ENCODE measurements around the gene JAKMIP2.
"Not testable (repeated sequence)": the region's sequence is repeated elsewhere in the genome, so short reads cannot be mapped to it uniquely, and the experiment has no call there.

The JAKMIP2 gene

GRCh38 chr5:147782110-147783028, at the start of gene JAKMIP2:
Gene JAKMIP2 (minus strand): TSS chr5:147782728. CDS start chr5:147671806, 110,922 bp downstream.
- peak; percentile 65 for DNase-seq

- no peak for DNase-seq
Observed at GRCh38 chr5:147831465-147831864, 48.9 kb upstream of the JAKMIP2 start, which contains the start of gene SPINK1. Gene SPINK1 (minus strand): TSS chr5:147831671. CDS start chr5:147831577, 94 bp downstream.

DNA sequence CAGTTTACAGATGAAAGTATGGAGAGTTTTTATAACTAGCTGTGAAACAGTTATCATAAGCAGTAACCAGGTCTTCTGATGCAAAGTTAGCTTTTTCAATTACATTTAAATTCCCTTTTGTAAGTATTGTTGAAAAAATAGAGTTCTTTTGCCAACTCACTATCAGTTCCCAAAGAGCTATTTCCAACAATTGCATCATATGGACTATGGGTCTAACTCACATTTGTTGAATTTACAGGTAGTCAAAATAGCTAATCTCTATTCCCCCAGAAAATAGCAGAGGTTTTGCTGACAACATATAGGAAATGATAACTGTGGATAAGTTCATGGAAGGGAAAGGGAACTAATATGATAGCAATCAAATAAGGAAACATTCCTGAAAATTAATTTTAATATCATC, 47.5 kb upstream of the JAKMIP2 start:
- peak; percentile 55 for DNase-seq

DNA sequence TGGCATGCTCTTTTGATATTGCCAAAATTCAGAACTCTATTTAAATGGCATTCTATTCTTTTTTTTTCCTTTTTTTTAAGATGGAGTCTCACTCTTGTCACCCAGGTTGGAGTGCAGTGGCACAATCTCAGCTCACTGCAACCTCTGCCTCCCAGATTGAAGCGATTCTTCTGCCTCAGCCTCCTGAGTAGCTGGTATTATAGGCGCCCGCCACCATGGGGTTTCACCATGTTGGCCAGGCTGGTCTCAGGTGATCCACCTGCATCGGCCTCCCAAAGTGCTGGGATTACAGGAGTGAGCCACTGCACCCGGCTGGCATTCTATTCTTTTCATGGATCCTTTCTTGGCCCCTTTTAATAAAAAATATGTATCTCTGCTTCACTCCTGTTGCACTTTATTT, 44.5 kb upstream of the JAKMIP2 start:
- not testable (repeated sequence) for DNase-seq

DNA sequence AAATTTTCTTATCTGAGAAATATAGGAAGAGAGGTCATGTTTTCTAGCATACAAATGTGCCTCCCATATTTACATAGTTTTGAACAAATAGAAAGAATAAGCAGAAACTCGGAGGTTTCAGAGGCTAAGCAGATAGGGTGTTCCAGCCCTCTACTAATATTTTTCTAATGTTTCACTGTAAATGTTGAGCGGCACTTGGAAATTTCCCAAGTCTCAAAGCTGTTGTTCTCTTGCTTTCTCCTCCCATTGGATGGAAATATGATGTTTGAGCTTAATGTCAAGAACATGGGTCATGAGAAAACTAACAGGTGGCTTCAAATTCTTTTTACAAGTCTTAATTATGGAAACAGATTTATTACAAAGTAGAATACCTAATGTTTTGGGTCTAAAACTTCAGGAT, 43.8 kb upstream of the JAKMIP2 start:
- DNase-seq: no peak

DNA sequence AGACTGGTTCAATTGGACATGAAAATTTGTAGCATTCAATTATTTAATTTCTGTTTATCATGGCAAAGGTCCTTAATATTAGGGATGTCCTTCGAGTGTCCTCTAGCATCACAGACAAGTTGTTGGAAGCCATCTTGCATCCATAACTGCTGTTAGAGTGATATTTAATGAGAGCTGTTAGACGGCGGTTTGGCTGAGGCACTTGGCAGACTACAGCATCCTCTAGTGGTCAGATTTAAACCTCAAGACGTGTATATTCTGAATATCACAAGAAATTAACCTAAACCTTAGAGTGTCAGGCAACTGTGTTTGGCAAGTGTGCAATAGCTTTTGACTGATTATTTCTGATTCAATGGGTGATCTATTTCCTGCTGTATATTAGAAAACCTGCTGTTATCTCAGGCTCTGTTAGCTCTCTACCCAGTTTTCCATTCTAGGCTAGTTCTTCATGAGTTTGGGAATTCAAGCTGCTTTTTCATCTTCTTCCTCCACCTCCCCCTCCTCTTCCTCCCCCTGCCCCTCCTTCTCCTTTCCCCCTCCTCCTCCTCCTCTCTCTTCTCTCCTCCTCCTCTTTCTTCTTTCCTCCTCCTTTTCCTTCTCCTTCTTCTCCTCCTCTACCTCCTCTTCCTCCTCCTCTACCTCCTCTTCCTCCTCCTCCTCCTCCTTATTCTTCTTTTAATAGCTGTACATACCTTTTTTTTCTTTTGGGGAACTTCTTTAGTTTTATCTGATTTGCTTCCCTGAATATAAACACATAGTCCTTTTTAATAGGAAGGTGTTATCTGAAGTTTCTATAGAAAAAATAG, 40.4 kb upstream of the JAKMIP2 start:
- peak; percentile 76 for DNase-seq

- not testable (repeated sequence) for DNase-seq
Observed at GRCh38 chr5:147822222-147822621, 39.7 kb upstream of the JAKMIP2 start.

DNA sequence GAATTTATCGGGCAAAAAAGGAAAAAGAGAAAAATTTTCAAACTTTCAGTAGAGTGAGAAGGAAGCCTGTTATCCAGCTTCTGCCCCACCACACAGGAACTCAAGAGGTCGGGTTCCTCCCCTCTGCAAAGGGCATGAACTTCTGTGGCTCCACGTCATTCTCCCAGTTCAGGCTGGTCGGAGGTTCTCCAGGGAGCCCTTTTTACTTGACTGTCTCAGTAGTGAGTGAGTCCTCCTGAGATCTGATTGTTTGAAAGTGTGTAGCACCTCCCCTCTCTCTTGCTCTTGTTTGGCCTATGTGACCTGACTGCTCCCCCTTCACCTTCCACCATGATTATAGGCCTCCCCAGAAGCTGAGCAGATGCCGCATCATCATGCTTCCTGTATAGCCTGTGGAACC, 39.2 kb upstream of the JAKMIP2 start:
- no peak for DNase-seq

DNA sequence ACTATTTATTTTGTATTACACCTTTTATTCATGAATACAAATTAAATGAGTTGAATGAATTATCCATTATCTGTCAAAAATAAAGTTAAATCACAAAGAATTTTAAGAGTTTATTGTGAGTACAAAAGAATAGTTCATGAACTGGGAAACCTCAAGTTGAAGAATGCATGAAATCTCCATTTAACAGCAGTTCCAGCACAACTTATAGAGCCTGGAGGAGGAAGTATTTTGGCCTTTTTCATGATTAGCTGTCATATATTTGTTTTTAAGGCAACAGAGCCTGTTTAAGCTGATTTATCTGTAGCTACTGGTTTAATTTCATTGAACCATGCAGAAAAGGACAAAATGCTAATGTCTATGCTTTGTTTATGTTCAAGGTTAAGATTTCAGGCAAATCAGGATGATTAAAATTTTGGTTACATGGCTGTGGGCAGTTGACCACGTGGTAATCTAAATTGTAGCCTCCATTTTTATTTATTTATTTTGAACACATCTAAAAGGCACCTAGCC, 36.8 kb upstream of the JAKMIP2 start:
- no peak for DNase-seq

- DNase-seq: no peak
Observed at GRCh38 chr5:147818290-147818689, 35.8 kb upstream of the JAKMIP2 start.

DNA sequence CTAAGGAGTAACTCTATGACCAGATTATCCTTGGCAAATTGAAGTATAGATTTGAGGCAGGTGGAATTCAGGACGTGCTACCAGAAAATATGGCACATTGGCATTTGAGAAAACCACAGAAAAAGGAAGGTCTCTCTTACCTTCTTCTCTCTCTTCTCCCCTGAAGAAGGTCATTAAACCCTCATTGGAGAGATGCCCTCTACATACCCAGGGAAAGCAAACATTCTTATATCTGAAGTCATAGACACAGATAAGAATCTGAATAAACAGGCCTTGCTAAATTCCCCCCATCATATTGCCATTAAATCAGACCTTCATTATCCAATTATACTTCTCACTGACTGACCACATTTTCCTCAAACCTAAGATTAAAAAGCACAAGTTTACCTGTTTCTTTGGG, 31.2 kb upstream of the JAKMIP2 start:
- no peak for DNase-seq

DNA sequence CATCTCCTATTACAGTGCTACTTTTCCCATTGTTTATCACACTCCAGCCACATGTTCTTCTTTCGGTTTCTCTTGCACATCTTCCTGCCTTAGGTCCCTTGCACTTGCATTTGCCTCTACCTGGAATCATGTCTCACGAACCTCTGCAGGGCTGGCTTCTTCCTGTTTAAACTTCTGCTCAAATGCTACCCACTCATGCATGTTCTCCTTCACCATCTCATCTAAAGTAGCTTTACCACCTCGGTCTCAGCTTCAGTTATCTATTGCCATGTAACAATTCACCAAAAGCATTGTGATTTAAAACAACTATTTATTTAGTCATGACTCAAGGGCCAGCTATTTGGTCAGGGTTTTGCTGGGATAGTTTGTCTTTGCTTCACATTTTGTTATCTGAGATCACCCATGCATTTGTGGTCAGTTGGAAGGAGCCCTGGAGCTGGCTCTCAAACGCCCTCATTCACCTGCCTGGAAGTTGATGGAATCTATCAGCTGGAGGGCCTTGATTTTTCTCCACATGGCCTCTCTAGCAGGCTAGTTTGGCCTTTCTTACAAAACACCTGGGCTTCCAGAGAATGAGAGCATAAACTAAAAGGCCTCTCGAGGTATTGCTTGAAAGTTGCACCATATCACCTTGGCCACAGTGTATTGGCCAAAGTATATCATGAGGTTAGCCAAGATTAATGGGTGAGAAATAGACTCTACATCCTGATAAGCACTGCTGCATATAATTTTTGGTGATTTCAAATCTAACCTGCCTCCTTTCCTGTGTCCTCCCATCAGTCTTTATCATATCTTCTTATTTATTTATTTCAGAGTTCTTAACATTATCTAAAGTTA, 27.5 kb upstream of the JAKMIP2 start:
- DNase-seq: no peak

- DNase-seq: peak; percentile 86
Observed at GRCh38 chr5:147805030-147805454, 22.5 kb upstream of the JAKMIP2 start.

DNA sequence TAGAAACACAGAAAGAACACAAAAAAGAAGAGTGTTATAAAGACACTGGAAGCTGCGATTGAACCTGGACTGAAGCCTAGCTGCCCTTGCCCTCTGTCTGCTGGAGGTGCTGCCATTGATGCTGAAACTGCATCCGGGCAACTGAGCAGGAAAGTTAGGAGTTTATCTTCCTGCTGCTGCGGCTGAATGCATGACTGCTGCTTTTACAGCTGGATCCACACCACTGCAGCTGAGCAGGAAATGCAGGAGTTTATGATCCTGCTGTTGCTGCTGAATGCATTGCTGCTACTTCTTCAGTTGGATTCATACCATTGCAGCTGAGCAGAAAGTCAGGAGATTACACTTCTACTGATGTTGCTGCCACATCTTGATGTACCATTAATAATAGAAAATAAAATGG, 21.8 kb upstream of the JAKMIP2 start:
- DNase-seq: no peak

DNA sequence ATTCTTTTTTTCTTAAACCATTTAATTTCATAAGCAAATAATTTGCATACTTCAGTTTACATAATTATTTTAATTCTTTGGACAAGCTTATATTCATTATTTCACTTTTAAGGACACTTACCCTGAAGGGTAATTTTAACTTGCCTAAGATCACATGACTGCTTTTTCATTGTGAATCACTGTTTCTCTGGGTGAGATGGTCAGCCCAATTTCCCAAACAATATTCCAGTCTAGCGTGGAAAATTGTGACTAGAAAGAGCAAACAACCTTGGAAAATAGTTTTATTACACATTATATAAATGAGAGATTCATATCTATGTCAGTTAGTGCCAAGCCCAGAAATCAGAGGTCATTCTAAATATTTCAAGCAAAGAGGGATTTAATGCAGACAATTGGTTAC, 21.4 kb upstream of the JAKMIP2 start:
- DNase-seq: no peak

DNA sequence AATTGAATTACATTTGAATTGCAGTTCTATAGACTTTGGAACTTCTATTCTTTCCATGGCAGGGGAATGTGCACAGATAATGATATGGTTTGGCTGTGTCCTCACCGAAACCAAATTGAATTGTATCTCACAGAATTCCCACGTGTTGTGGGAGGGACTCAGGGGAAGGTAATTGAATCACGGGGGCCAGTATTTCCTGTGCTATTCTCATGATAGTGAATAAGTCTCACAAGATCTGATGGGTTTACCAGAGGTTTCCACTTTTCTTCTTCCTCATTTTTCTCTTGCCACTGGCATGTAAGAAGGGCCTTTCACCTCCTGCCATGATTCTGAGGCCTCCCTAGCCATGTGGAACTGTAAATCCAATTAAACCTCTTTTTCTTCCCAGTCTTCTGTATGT, 20.6 kb upstream of the JAKMIP2 start:
- not testable (repeated sequence) for DNase-seq

DNA sequence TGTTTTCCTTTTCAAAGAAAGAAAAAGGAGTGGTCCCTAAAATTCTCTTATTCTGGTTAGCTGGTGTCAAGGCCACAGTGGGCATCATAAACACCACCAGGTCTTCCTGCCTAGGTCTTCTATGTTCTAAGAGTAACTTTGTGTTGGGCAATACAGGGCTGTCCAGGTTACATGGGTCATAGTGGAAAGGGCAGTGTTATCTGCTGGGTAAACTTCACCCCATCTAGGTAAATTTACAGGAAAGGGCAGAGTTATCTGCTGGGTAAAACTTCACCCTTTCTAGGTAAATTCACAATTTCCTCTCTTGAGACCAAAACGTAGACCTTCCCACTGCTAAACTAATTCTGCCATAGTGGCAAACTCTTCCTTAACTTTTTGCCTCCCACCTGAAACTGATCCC, 18.9 kb upstream of the JAKMIP2 start:
- DNase-seq: no peak

DNA sequence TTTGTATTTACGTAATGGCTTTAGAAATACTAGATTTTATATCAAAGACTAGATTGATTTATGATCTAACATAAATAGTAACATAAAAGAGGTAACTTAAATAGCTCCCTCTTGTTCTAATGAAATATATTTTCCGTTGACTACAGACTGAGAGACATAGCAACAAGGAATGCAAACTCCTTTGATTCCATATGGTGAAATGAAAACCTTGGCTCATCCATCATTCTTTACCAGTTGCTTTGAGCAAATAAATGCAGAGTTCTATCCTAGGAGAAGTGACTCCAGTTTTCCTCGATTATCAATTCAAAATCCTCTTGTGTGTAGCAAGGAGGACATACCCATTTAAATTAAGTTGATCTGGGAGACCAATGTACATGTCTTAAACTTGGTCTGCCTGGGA, 18.0 kb upstream of the JAKMIP2 start:
- no peak for DNase-seq

- no peak for DNase-seq
Observed at GRCh38 chr5:147796556-147797308, 14.2 kb upstream of the JAKMIP2 start.

DNA sequence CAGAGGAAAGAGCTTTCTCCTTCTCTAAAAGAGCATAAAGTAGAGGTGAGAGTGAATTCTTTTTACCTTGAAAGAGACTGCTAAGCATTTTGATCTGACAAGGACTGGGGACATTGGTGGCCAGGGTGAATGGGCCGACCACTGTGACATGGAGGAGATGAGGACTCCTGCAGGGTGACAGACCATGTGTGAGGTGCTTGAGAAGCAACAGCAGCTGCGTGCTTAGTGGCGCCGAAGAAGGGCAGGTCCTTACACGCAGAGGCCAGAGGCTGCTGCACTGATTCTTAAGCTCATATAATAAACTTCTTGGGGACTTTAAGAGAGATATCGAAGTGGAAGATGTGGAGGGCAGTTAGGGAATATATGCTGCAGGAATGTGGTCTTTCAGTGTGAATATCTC, 8.7 kb upstream of the JAKMIP2 start:
- DNase-seq: no peak

DNA sequence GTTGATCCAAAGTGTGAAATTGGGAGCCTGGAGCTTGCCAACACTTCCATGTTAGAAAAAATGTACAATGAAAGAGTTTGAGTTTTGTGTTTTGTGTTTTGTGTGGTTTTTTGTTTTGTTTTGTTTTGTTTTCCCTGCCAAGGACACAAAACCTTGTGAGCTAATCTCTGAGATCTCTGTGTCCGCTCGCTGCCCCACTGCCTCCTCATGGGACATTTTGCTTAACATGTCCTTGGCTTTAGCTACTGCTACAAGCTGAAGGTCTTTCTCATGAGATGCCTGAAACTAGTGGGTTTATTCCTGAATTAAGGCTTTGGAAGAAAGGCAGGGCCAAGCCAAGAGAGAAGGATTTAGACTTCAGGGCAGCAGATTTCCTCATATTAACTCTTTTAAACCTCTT, 7.3 kb upstream of the JAKMIP2 start:
- no peak for DNase-seq

GRCh38 chr5:147788023-147788422, 5.5 kb upstream of the JAKMIP2 start:
- DNase-seq: no peak
